IMR-90 (cell line): ENCODE measurements around the gene RUNX2. TPM values are rescaled to one million over a fixed set of nuclear protein-coding genes. Genes with fewer than 3 reads are reported as not detected.

ENCODE experiments used
- ATAC-seq: fragments of 200-7000 bp; cut with Tn5 transposase; 2 replicates; pipeline ENCODE4 v1.9.1; 2020; ENCODE audit warnings: low read depth, mild to moderate bottlenecking, moderate library complexity
- BruUV-seq: library from RNA; stranded (reverse); fragments of 400-500 nt; replicated peaks from 2 replicates; lab custom pipeline; 2021; lab: Mats Ljungman, UMichigan
- CTCF ChIA-PET: fragments of 300-600 bp; formaldehyde crosslinking; extraction: SDS; loops from one replicate; lab custom pipeline; 2021; ENCODE audit warnings: antibody characterized with exemption; lab: Yijun Ruan, JAX
- POLR2A ChIA-PET: fragments of 300-600 bp; sonication (Branson Sonifier 250); formaldehyde crosslinking; loops from one replicate; lab custom pipeline; 2022; ENCODE audit warnings: antibody characterized with exemption; ENCODE audit not compliant: unreplicated experiment; lab: Charles Lee
- DNase-seq: peaks from one replicate; pipeline ENCODE4 v3.0.0; 2013
- H2AFZ ChIP-seq: replicated peaks from 2 replicates; pipeline ENCODE3; 2013; ENCODE audit warnings: low read length, mild to moderate bottlenecking; ENCODE audit not compliant: poor library complexity
- H2AK5ac ChIP-seq: 2 replicates; pipeline ENCODE4 v1.6.1; 2013; ENCODE audit warnings: low read depth, low read length, inconsistent platforms
- H2AK9ac ChIP-seq: replicated peaks from 2 replicates; pipeline ENCODE3; 2013; ENCODE audit warnings: mild to moderate bottlenecking, low read depth, low read length, moderate library complexity; ENCODE audit not compliant: poor library complexity
- H2BK120ac ChIP-seq: 2 replicates; pipeline ENCODE4 v1.6.1; 2013; ENCODE audit warnings: low read depth, low read length, inconsistent platforms
- H2BK15ac ChIP-seq: 3 replicates; pipeline ENCODE4 v1.6.1; 2013; ENCODE audit warnings: low read depth, low read length, inconsistent platforms
- H2BK20ac ChIP-seq: 2 replicates; pipeline ENCODE4 v1.6.1; 2013; ENCODE audit warnings: low read depth, mild to moderate bottlenecking, inconsistent platforms, low read length, moderate library complexity
- H2BK5ac ChIP-seq: 2 replicates; pipeline ENCODE4 v1.6.1; 2013; ENCODE audit warnings: mild to moderate bottlenecking, low read depth, low read length, inconsistent platforms; ENCODE audit not compliant: poor library complexity, severe bottlenecking
- H3K14ac ChIP-seq: replicated peaks from 2 replicates; pipeline ENCODE4 v1.6.1; 2013; ENCODE audit warnings: low read depth, low read length, inconsistent platforms
- H3K18ac ChIP-seq: 2 replicates; pipeline ENCODE4 v1.6.1; 2013; ENCODE audit warnings: low read depth, low read length, control low read depth
- H3K23ac ChIP-seq: 2 replicates; pipeline ENCODE4 v1.6.1; 2013; ENCODE audit warnings: low read depth, low read length, inconsistent platforms
- H3K27ac ChIP-seq: 2 replicates; pipeline ENCODE4 v1.5.1; 2013; ENCODE audit warnings: mild to moderate bottlenecking, control low read depth, low read length; ENCODE audit not compliant: insufficient read depth
- H3K27me3 ChIP-seq: 2 replicates; pipeline ENCODE4 v1.6.1; 2013; ENCODE audit warnings: low read length; ENCODE audit not compliant: control insufficient read depth, insufficient read depth
- H3K36me3 ChIP-seq: 2 replicates; pipeline ENCODE4 v1.6.1; 2013; ENCODE audit warnings: low read length, mixed read lengths; ENCODE audit not compliant: control insufficient read depth, insufficient read depth
- H3K4ac ChIP-seq: 2 replicates; pipeline ENCODE4 v1.6.1; 2013; ENCODE audit warnings: low read depth, low read length, inconsistent platforms
- H3K4me1 ChIP-seq: 2 replicates; pipeline ENCODE4 v1.6.1; 2013; ENCODE audit warnings: low read length, mixed read lengths; ENCODE audit not compliant: control insufficient read depth, insufficient read depth
- H3K4me2 ChIP-seq: 2 replicates; pipeline ENCODE4 v1.6.1; 2013; ENCODE audit warnings: low read depth, mild to moderate bottlenecking, control low read depth, low read length, moderate library complexity
- H3K4me3 ChIP-seq: 2 replicates; pipeline ENCODE4 v1.5.1; 2013; ENCODE audit warnings: low read depth, mild to moderate bottlenecking, control low read depth, low read length, moderate library complexity; ENCODE audit not compliant: insufficient read depth
- H3K56ac ChIP-seq: 2 replicates; pipeline ENCODE4 v1.6.1; 2013; ENCODE audit warnings: low read length, inconsistent platforms; ENCODE audit not compliant: insufficient read depth; ENCODE audit errors: extremely low read depth
- H3K79me1 ChIP-seq, 2 experiments: 2 replicates each; pipeline ENCODE4 v1.6.1; 2013; ENCODE audit warnings: low read length in 2 of 2, inconsistent platforms in 1 of 2, low read depth in 1 of 2
- H3K9ac ChIP-seq: 2 replicates; pipeline ENCODE4 v1.6.1; 2013; ENCODE audit warnings: low read depth, low read length, control low read depth
- H3K9me1 ChIP-seq: 2 replicates; pipeline ENCODE4 v1.6.1; 2013; ENCODE audit warnings: low read length, inconsistent platforms; ENCODE audit not compliant: insufficient read depth
- H3K9me3 ChIP-seq: 2 replicates; pipeline ENCODE4 v1.6.1; 2013; ENCODE audit warnings: low read length; ENCODE audit not compliant: control insufficient read depth, insufficient read depth
- H4K20me1 ChIP-seq: 2 replicates; pipeline ENCODE4 v1.6.1; 2013; ENCODE audit warnings: low read length, inconsistent platforms; ENCODE audit not compliant: insufficient read depth
- H4K5ac ChIP-seq: 2 replicates; pipeline ENCODE4 v1.6.1; 2013; ENCODE audit warnings: mild to moderate bottlenecking, low read depth, low read length, control low read depth
- H4K8ac ChIP-seq, 2 experiments: 2 replicates each; pipeline ENCODE4 v1.6.1; 2013; ENCODE audit warnings: low read depth in 2 of 2, low read length in 2 of 2, control low read depth in 1 of 2, inconsistent platforms in 1 of 2
- H4K91ac ChIP-seq: 2 replicates; pipeline ENCODE4 v1.6.1; 2013; ENCODE audit warnings: low read depth, low read length, inconsistent platforms; ENCODE audit not compliant: insufficient read depth
- BHLHE40 ChIP-seq: fragments of 150-350 bp; IDR thresholded peaks from 2 replicates; pipeline ENCODE4 v1.6.1; 2016; ENCODE audit warnings: mild to moderate bottlenecking, low read depth, low read length
- CEBPB ChIP-seq: IDR thresholded peaks from 2 replicates; pipeline ENCODE4 v1.6.1; 2012; ENCODE audit warnings: low read depth, low read length, improper control_type of control experiment
- FOS ChIP-seq: fragments of 150-350 bp; IDR thresholded peaks from 2 replicates; pipeline ENCODE4 v1.6.1; 2016; ENCODE audit warnings: low read depth, low read length
- MAFK ChIP-seq: IDR thresholded peaks from 2 replicates; pipeline ENCODE4 v1.6.1; 2012; ENCODE audit warnings: low read depth, low read length, improper control_type of control experiment
- MAZ ChIP-seq: IDR thresholded peaks from 2 replicates; pipeline ENCODE4 v1.6.1; 2012; ENCODE audit warnings: low read depth, mild to moderate bottlenecking, low read length, improper control_type of control experiment, moderate library complexity, borderline replicate concordance
- MXI1 ChIP-seq: IDR thresholded peaks from 2 replicates; pipeline ENCODE4 v1.6.1; 2012; ENCODE audit warnings: low read depth, mild to moderate bottlenecking, low read length, moderate library complexity, borderline replicate concordance
- NFE2L2 ChIP-seq: fragments of 150-350 bp; IDR thresholded peaks from 2 replicates; pipeline ENCODE4 v1.6.1; 2016; ENCODE audit warnings: low read depth, mild to moderate bottlenecking, low read length
- POLR2A ChIP-seq: IDR thresholded peaks from 2 replicates; pipeline ENCODE4 v1.6.1; 2012; ENCODE audit warnings: mild to moderate bottlenecking, low read depth, low read length
- RCOR1 ChIP-seq: IDR thresholded peaks from 2 replicates; pipeline ENCODE4 v1.6.1; 2012; ENCODE audit warnings: mild to moderate bottlenecking, low read length, improper control_type of control experiment; ENCODE audit not compliant: insufficient replicate concordance
- RFX5 ChIP-seq: IDR thresholded peaks from 2 replicates; pipeline ENCODE4 v1.8.0; 2012; ENCODE audit warnings: low read depth, mild to moderate bottlenecking, low read length, moderate library complexity
- SMC3 ChIP-seq: fragments of 150-350 bp; IDR thresholded peaks from 2 replicates; pipeline ENCODE4 v1.6.1; 2016; ENCODE audit warnings: low read depth, mild to moderate bottlenecking, antibody characterized with exemption, low read length, moderate library complexity
- WGBS, 2 experiments: methylation state at CpG; one replicate each; pipeline versions ENCODE4 v1.1.5 to v1.1.7; 2013; ENCODE audit warnings: missing lambda C conversion rate in 2 of 2; ENCODE audit not compliant: insufficient read length in 1 of 2; ENCODE audit errors: extremely low coverage in 2 of 2; 5-methylcytosine and 5-hydroxymethylcytosine counted together
- dilution Hi-C: fragments of 300-500 bp; cut with HindIII; formaldehyde crosslinking; loops from one replicate; pipeline ENCODE4 v1.14.3; 2018; ENCODE audit warnings: low sequenced_read_pairs; ENCODE audit not compliant: unreplicated experiment
- in situ Hi-C: fragments of 300-500 bp; cut with MboI; formaldehyde crosslinking; loops from 3 replicates; pipeline ENCODE4 v1.14.3; 2019; ENCODE audit warnings: low sequenced_read_pairs, inconsistent platforms, mixed read lengths
- intact Hi-C: fragments of 100-400 bp; cut with micrococcal nuclease; formaldehyde crosslinking; loops from 2 replicates; pipeline ENCODE4 v1.10.0; 2022
- polyA plus RNA-seq, 3 experiments: library from polyadenylated mRNA; depleted of rRNA; stranded (reverse); fragments of >200 nt; gene quantifications; 2 replicates each; pipeline ENCODE4 v1.2.3, GENCODE V29; 2012; ENCODE audit warnings: low replicate concordance in 1 of 3
- total RNA-seq: library from RNA; depleted of rRNA; stranded (reverse); fragments of >200 nt; gene quantifications from 2 replicates; pipeline ENCODE4 v1.2.3, GENCODE V29; 2012
- TF ChIP-seq, protein P1 (sequence below): conservative IDR thresholded peaks from 2 replicates; pipeline ENCODE4 v1.5.1; 2012; ENCODE audit warnings: mild to moderate bottlenecking, low read depth, low read length, improper control_type of control experiment
- TF ChIP-seq, protein P2 (sequence below): fragments of 150-350 bp; IDR thresholded peaks from 2 replicates; pipeline ENCODE4 v1.6.1; 2016; ENCODE audit warnings: low read depth, mild to moderate bottlenecking, low read length, moderate library complexity, borderline replicate concordance

The RUNX2 gene
- total and polyA plus RNA-seq, 2 of the 4 experiments (the other 2 are of a cell fraction): 2.3 to 4.7 TPM

DNA sequence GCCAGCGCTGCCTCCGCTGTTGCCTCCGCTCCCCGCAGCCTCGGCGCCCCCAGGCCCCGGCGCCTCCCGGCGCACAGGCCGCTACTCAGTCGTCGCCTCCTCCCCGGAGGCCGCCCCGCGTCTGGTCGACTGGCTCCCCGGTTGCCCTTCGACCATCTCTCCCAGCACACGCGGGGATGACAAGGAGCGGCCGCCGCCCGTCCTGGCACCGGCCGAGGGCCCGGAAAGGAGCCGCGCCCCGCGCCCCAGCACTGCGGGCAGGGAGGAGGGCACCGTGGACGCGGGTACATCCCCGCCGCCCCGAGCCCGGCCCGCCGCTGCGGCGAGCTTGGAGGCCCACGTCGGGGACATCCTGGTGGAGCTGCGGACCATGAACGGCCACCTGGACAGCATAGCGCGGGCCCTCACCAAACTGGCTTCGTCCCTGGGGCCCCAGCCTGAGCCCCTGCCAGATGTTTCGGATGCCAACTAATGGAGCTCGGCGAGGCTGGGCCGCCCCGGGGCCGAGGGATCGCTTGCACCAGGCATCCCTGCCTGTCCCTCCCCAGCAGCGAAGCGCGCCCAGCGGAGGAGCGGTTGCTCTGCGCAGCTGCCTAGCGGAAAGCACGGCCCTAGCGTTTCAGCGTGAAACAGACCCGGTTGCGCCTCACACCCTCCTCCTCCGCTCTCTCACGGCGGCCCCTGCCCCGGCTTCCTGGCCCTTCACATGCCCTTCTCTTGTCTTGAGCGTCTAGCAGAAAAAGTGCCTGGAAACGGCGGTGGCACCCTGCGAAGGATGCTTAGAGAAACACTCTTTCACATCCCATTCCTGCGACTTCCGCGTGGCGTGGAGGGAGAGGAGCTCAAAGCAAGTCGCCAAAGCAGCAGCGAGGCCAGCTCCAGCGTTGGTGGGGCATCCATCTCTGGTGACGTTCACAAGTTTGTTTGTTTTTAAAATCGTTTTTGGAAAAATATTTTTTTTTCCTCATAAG, 335.4 kb downstream of the RUNX2 start (continued):
- no peak for TF ChIP-seq MAZ

DNA sequence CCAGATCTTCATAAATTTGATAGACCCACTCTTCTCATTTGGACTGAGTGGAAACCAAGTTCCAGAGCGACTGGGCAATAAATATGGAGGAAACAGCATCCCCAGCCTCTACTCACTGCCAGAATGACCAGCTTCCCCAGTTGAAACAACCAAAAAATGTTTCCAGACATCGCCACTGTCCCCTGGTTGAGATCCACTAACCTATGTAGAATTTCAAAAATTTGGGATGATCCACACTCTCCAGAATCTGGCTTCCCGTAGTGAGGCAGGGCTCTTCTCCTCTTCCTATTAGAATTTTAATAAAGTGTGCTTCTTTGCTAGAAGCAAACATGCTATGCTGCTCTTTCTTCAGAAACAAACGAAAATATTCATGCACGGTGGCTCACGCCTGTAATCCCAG, 336.6 kb downstream of the RUNX2 start:
- H3K36me3 ChIP-seq: no peaks in the 10 kb centered on the region
- H2BK5ac ChIP-seq: no peak overlapping the region
- no peaks in the 10 kb centered on the region; a peak in 1 of 4 replicates for H3K79me1 ChIP-seq
- CTCF ChIA-PET: no interaction called here
- intact Hi-C loops (no loop called here), dilution Hi-C loops (no loop called here), in situ Hi-C loops (no loop called here)
- no peak overlapping the region for H2BK15ac ChIP-seq
- no peak overlapping the region for H3K18ac ChIP-seq
- WGBS, 2 experiments: no CpG with 5 or more reads among the region's 6 CpGs
- no peak overlapping the region for H2AFZ ChIP-seq
- ATAC-seq (no peak), DNase-seq (no peak)
- no peak overlapping the region for H2BK120ac ChIP-seq
- no TSS peak for BruUV-seq
- no peak overlapping the region for H3K27ac ChIP-seq
- H4K91ac ChIP-seq: no peak overlapping the region
- no peaks in the 10 kb centered on the region for H3K27me3 ChIP-seq
- H4K8ac ChIP-seq: no peak overlapping the region
- H3K9ac ChIP-seq: no peak overlapping the region
- peaks cover 6% of the 10 kb centered on the region for H3K4me1 ChIP-seq
- no peak overlapping the region for H3K4me2 ChIP-seq
- H3K4me3 ChIP-seq: no peak overlapping the region
- H2AK5ac ChIP-seq: no peak overlapping the region
- peaks cover 8% of the 10 kb centered on the region for H3K9me1 ChIP-seq
- POLR2A ChIA-PET: no interaction called here
- no peaks in the 10 kb centered on the region for H4K20me1 ChIP-seq
- H2AK9ac ChIP-seq: no peak overlapping the region
- no peak overlapping the region for H2BK20ac ChIP-seq
- no peak overlapping the region for H3K4ac ChIP-seq
- 0 out of 2 replicates have a peak overlapping the region, but pooled peaks have one; percentile 1 for H3K23ac ChIP-seq
- H3K56ac ChIP-seq: no peak overlapping the region
- H3K14ac ChIP-seq: no peak overlapping the region
- no peak overlapping the region for H4K5ac ChIP-seq
- no peaks in the 10 kb centered on the region for H3K9me3 ChIP-seq
- TF ChIP-seq MAZ (no peak), RCOR1 (no peak), CEBPB (no peak), POLR2A (no peak), MAFK (no peak), BHLHE40 (no peak), FOS (no peak), RFX5 (no peak), SMC3 (no peak), MXI1 (no peak), NFE2L2 (no peak)
- TF ChIP-seq, protein P1, sequence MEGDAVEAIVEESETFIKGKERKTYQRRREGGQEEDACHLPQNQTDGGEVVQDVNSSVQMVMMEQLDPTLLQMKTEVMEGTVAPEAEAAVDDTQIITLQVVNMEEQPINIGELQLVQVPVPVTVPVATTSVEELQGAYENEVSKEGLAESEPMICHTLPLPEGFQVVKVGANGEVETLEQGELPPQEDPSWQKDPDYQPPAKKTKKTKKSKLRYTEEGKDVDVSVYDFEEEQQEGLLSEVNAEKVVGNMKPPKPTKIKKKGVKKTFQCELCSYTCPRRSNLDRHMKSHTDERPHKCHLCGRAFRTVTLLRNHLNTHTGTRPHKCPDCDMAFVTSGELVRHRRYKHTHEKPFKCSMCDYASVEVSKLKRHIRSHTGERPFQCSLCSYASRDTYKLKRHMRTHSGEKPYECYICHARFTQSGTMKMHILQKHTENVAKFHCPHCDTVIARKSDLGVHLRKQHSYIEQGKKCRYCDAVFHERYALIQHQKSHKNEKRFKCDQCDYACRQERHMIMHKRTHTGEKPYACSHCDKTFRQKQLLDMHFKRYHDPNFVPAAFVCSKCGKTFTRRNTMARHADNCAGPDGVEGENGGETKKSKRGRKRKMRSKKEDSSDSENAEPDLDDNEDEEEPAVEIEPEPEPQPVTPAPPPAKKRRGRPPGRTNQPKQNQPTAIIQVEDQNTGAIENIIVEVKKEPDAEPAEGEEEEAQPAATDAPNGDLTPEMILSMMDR: no peak
- TF ChIP-seq, protein P2, sequence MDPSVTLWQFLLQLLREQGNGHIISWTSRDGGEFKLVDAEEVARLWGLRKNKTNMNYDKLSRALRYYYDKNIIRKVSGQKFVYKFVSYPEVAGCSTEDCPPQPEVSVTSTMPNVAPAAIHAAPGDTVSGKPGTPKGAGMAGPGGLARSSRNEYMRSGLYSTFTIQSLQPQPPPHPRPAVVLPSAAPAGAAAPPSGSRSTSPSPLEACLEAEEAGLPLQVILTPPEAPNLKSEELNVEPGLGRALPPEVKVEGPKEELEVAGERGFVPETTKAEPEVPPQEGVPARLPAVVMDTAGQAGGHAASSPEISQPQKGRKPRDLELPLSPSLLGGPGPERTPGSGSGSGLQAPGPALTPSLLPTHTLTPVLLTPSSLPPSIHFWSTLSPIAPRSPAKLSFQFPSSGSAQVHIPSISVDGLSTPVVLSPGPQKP: no peak
